Stimulated activated CD8-positive, alpha-beta memory T cell treated with anti-CD3 and anti-CD28 coated beads, Interleukin-7, amount 100 ng/mL, for 24 hours (primary cell): ENCODE measurements around the gene SLC8A1.

Experiments used
- DNase-seq: peaks from one replicate; pipeline ENCODE4 v3.0.0-alpha.2; 2020; ENCODE audit warnings: low read depth

The SLC8A1 gene

DNA sequence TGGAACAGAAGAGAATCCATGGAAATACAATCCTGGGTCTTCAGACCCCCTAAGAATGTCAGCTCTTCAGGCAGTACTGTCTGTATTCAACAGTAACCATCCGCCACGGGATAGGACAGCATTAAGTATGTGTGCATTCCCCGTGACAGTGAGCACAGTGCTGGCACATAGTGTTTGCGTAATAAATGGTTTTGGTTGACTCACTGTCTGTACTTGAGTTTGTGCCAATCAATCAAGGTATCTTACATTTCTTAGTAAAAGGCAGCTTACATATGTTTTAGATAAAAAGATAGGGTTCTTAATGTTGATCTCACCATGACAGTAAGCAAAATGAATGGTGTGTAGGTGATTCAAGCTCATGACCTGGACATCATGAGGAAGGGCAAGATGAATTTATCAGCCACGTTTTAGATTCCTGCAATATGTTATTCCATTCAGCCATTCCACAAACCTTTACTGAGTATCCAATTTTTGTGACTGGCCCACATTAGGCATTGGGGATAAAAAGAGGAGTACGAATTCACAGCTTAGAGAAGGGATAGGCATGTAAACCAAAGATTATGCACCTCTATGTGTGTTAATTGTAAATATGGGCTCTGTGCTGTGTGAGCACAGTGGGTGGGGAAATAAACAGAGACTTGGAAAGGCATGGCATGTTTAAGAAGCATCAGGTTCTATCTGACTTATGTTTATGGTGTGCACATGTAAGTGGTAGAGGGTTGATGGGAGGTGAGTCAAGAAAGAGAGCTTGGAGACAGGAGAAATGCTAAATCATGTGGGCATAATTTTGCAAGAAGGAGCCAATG, 258.8 kb downstream of the SLC8A1 start:
- no peak for DNase-seq

DNA sequence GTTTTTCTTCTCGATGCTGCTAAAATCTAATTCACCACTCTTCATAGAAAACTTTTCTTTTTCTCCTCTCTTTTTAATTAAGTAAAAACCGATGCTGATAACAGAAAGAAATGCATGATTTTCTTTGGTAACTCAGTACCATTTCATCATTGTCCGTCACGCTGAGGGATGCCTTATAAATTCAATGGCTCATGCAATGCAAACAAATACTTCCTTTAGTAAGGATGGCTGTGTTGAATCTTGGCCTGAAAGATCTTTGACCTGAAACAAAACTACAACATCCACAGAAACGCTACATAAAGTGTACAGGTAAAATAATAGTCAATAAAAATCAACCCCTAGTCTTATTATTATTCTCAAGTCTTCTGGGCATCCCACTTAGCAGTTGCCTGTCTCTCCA, 261.4 kb downstream of the SLC8A1 start:
- DNase-seq: no peak

DNA sequence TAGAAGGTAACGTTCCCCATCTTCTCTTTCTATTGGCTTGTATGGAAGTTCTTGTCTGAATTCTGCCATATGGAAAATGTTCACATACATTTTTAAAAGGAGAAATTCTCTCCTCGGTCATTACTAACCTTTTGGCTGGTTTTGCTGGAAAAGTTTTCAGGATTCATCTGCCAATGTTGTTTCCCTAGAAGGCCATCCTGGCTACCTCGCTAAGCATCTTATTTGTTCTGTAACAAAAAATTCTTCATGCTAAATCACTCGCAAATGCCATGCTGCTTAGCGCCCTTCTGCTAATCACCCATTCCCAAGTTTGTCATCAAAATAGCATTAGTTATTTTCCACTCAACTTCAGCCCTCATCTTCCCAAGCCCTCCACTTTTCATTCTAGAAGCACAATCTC, 262.0 kb downstream of the SLC8A1 start:
- no peak for DNase-seq

DNA sequence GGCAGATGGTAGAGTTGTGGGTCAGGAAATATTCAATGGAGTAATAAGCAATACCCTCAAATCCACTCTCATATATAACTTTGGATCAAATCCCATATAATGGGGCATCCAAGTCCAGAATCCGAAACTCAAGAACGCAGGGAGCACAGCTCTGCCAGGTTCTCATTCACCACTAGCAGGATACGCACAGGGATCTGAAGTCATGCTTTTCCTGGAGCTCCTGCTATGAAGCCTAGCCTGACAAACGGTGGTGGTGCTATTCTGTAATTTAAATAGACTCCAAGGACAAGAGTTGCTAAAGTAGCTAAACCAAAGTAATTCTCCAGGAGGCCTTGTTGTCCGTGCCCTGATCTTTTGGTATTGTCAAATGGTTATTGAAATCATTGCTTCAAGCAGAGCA, 264.8 kb downstream of the SLC8A1 start:
- no peak for DNase-seq

DNA sequence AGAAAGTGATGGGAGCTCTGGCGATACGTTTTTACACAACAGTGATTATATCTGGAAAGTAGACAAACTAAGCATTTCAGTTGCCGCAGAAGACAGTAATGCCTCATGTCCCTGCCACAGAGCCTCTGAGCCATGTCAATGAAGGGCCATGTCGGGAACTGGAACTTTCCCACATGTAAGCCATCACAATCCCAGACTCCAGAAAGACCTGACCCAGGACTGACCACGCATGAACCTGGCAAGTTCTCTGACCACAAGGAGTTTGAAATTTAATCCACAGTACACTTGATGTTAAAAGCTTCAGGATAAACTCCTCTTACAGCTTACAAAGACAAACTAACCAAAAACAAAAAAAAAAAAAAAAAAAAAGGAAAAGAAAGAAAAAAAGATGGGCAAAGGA, 267.3 kb downstream of the SLC8A1 start:
- no peak for DNase-seq

- DNase-seq: no peak
Measured at GRCh38 chr2:40181855-40182254, 270.0 kb downstream of the SLC8A1 start.

DNA sequence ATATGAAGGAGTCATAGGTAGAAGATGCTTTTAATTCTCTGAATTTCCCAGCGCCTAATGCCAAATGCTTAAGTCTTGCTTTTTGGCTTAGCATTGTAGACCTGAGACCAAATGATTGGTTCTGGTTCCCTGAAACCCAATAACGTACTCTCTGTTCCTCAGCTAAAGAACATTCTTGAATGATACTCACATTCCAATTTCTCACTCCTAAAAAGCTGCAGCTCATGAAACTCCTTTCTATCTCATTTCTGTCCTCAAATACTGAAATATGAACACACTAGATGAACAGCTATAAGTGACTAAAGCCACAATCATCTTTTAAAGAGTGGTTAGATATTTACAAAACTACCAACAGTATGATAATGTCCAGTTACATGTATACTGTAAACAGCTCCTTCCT, 272.1 kb downstream of the SLC8A1 start:
- DNase-seq: no peak

DNA sequence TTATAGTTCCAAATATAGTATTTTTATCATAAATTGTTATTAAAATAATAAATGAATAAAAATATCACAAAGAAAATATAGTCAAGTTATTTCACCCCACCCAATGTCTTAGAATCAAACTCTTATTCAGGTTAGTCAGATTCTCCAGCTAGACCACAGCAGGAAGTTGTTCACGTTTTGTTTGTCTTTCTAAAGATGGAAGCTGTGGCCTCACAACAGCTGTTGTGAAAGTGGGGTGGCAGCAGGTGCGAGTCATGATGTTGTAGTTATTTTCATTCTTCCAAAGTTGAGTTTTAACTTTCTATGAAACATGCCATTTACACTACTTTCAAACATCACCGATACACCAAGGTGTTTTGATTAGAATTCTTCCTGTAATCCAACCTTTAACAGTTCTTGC, 272.9 kb downstream of the SLC8A1 start:
- DNase-seq: no peak

DNA sequence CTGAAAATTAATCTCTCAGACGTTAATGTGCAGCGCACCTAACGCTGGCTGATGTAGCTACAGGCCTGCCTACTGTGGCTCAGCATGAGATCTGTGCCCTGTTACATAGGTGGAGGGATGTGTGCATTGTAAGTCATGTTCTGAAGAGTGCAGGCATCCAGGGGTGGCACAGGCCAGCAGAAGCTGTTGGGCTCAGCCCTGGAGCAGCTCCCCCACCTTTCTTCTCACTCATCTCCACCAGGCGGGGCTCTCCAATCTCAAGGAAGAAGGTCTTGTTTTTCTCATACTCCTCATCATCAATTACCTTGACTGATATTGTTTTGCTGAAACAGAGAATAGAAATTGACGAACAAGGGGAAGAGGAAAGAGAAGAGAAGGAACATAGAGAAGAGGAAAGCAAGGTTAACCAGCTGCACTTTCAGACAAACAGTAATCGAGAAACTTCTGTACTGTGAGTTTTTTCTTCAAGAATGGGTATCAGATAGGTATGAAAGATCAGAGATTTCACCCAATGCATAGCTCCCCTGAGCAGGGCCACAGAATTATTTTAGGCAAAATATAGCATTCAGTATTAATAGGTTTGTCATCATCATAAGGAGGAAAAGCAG, 273.6 kb downstream of the SLC8A1 start:
- no peak for DNase-seq

DNA sequence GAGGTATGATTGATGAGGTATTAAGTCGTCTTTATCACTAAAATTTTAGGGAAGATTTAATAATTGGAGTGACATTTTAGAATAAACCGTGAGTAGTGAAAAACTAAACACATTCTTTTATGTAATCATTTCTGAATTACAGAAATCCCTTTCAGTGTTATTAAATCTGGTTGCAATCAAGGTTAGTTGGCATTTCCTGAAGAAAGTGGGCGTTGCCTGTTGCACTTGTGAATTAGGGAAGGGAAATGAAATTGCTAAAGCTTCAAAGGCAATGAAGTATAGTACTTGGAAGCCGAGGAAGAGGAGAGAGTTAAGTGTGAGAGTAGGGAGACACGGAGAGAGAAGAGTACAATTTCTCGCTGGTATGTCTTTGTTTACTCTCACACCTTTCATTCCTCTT, 274.5 kb downstream of the SLC8A1 start:
- DNase-seq: no peak

DNA sequence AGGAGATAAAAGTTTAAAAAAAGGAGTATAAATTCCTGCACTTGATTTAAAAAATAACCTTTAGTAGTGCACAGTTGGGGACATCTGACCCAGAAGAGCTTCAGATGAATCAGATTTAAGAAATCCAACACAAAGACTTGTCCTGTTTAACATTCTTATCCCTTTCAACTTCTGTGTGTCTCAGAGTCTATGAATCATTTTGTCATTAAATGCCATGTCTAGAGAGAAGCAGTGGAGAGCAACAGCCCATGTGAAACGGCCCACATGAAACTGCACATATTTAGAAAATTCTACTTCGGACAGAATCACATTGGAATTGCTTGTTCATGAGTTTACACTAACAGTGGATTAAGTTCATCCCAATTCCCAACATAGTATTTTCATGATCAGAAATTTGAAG, 278.6 kb downstream of the SLC8A1 start:
- DNase-seq: no peak

DNA sequence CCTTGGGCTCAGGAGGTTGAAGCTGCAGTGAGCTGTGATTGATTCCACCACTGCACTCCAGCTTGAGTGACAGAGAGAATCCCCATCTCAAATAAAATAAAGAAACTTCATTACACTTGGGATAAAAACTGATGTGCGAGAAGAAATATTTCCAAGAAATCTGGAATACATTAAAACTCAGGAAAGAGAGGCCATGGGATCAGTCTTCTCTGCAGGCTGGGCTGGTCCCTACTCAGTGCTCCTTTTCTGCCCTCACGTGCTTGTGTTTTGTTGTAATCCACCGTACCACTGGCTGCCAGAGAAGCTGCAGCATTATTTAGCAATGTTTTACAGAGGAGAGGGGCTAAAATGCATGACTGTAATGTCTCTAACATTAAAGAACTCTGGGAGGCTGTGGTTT, 282.0 kb downstream of the SLC8A1 start:
- no peak for DNase-seq

GRCh38 chr2:40169430-40169829, 282.5 kb downstream of the SLC8A1 start:
- DNase-seq: no peak

- no peak for DNase-seq
Measured at GRCh38 chr2:40168546-40168945, 283.3 kb downstream of the SLC8A1 start.

- no peak for DNase-seq
Measured at GRCh38 chr2:40168032-40168431, 283.9 kb downstream of the SLC8A1 start.

DNA sequence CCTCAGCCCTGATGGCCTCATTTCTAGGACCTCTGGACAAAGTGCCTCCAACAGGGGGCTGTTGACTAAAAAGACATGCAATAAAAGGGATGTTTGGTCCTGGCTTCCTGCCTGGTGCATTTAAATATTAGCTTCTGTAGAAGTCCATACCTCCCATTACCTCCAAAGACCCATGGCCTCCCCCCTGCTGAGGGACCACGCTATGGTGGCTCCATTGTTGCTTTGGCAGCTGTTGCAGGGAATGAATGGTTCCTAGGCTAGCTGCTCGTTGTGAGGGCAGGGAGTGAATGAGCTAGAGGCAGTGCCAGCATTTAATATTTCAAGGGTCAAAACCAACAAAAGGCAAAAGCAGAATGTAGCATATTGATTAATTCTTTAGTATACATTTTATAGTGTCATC, 285.9 kb downstream of the SLC8A1 start:
- no peak for DNase-seq

- DNase-seq: no peak
Measured at GRCh38 chr2:40165509-40165844, 286.4 kb downstream of the SLC8A1 start.

DNA sequence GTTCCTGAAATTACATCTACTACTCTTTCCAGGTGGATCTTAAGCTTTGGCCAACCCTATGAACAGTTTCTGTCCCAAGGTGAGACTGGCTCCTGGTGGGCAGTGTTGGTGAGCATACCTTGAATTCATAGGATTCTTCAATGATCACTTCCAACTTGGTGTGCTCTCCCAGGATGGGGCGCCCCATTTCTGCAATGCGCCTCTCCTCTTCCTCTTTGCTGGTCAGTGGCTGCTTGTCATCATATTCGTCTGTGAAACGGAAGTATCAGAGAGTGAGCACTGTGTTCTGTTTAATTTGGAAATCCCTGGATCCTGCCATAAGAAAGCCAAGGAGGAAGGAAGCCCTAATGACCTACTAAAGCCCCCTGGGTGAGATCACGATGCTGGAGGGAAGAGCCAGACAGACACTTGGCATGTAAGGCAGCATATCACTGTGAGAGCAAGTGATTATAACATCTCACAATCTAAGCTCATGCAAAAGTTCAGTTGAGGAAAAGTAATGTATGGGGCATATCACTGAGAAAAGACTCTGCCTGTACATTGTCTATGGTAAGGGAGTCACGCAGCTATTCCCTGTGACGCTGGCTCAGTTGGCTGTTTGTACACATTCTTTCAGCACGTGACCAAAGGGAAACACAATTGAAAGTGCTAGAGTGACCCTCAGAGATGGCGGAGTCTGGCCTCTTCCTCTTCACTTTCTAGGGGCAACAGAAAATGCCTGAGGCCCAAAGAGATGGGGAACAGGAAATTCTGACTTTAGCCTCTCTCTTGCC, 287.0 kb downstream of the SLC8A1 start:
- no peak for DNase-seq

- DNase-seq: no peak
Measured at GRCh38 chr2:40161986-40162385, 289.9 kb downstream of the SLC8A1 start.

GRCh38 chr2:40160751-40161218, 291.1 kb downstream of the SLC8A1 start:
- DNase-seq: no peak

- DNase-seq: no peak
Measured at GRCh38 chr2:40159333-40159732, 292.6 kb downstream of the SLC8A1 start.

DNA sequence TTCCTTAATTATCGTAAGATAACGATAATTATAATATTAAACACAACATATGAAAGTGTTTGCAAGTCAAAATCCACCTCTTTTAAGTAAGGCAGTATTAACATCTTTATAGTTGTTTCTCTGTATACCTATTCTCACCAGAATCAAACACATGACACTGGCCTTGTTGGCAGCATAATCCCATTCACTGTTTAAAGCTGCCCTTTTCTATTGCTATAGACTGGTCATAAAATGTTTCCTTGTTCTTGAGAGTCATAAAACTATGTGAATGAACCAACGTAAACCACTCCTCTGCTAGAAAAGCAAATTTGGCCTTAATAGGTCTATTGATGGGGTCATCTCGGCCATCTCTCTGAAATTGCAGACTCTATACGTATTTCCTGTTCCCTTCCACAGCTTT, 293.1 kb downstream of the SLC8A1 start:
- no peak for DNase-seq

DNA sequence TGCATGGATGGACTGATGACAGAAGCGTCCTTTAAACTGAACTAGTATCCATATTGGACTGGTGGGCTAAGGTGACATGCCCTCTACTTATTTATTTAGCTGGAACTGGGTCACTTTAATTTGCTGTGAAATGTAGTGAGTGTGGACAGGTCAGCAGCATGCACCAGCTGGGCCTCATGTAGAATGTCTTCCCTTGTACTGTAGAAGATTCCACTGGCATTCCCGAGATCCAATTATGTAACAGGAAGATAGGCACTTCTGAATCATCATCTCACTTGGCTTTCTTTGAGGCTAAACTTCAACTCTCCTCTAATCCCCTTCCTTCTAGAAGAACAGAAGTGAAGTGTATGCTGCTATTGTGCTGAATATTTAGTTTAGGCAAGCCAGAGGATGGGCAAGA, 296.2 kb downstream of the SLC8A1 start:
- DNase-seq: no peak
